RWPE2 (cell line): ENCODE results near the gene NPHP4.
"Not testable (repeated sequence)": the region's sequence is repeated elsewhere in the genome, so short reads cannot be mapped to it uniquely, and the experiment has no call there.

ENCODE experiments used
- ATAC-seq: fragments of 200-7000 bp; cut with Tn5 transposase; 3 replicates; pipeline ENCODE4 v1.9.1; 2021; ENCODE audit warnings: low read depth
- DNase-seq: peaks from one replicate; pipeline ENCODE4 v3.0.0-alpha.2; 2020; ENCODE audit warnings: low spot score
- H3K27ac ChIP-seq: fragments of 450-650 bp; 2 replicates; pipeline ENCODE4 v1.5.1; 2017; ENCODE audit warnings: mild to moderate bottlenecking; ENCODE audit not compliant: poor library complexity, severe bottlenecking
- H3K27me3 ChIP-seq: fragments of 250-450 bp; sonication (Bioruptor Pico); 2 replicates; pipeline ENCODE4 v1.5.1; 2021; ENCODE audit warnings: mild to moderate bottlenecking, moderate library complexity; ENCODE audit not compliant: insufficient read depth, poor library complexity, severe bottlenecking
- H3K36me3 ChIP-seq: fragments of 250-450 bp; sonication (Bioruptor Pico); 2 replicates; pipeline ENCODE4 v1.5.1; 2020; ENCODE audit warnings: low read depth, mild to moderate bottlenecking, moderate library complexity
- H3K4me1 ChIP-seq: fragments of 250-450 bp; sonication (Bioruptor Pico); 2 replicates; pipeline ENCODE4 v1.5.1; 2021; ENCODE audit warnings: mild to moderate bottlenecking, moderate library complexity; ENCODE audit not compliant: insufficient read depth, poor library complexity, severe bottlenecking
- H3K4me3 ChIP-seq: fragments of 250-450 bp; sonication (Bioruptor Pico); 2 replicates; pipeline ENCODE4 v1.5.1; 2021; ENCODE audit warnings: mild to moderate bottlenecking, moderate library complexity; ENCODE audit not compliant: severe bottlenecking
- H3K9me3 ChIP-seq: fragments of 250-450 bp; sonication (Bioruptor Pico); 2 replicates; pipeline ENCODE4 v1.5.1; 2021; ENCODE audit warnings: mild to moderate bottlenecking, moderate library complexity; ENCODE audit not compliant: severe bottlenecking
- CTCF ChIP-seq: fragments of 450-650 bp; IDR thresholded peaks from one replicate; pipeline ENCODE4 v1.5.1; 2017; ENCODE audit warnings: mild to moderate bottlenecking, moderate library complexity; ENCODE audit not compliant: poor library complexity, severe bottlenecking

Gene NPHP4

DNA sequence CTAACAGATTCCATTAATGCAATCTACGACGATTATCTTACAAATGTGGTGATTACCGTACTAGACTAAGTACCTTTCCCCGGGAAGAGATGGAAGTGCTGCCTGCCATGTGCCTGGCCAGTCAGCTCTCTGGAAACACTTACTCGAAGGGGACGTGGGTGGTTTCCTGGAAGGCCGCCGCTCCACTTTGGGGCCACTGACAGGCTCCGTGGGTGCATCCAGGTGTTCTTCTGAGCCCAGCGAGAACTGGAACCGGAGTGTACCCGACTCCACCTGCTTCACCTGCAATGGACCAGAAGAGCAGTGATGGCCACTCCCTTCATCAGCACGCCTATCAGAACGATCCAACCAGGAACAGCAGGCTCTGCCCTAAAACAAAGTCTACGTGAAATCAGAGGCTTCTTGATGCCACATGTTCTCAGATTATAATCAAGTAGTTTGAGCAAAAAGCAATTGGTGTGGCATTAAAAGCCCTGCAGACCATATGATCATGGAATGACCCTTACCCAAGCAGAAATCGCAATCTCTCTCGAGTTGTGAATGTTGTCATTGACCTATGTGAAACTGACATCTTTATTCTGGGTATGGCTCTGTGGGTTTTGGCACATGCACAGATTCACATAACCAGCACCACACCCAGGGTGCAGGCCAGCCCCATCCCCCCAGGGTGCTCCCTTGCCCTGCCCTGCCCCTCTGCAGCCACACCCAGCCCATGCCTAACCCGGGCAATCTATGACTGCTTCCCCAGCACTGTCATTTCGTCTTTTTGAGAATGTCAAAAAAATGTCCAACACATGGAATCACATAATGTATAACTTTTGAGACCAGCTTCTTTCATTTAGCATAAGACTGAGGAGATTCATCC is 64.5 kb downstream of the NPHP4 start:
- H3K27ac ChIP-seq = no peak overlapping the region
- no peak for TF ChIP-seq CTCF
- no peak for ATAC-seq
- DNase-seq = no peak
- no peaks in the 10 kb centered on the region for H3K27me3 ChIP-seq
- H3K4me1 ChIP-seq = no peaks in the 10 kb centered on the region
- no peak overlapping the region for H3K4me3 ChIP-seq
- H3K36me3 ChIP-seq = peaks cover 6% of the 10 kb centered on the region
- H3K9me3 ChIP-seq = no peaks in the 10 kb centered on the region

GRCh38 chr1:5926686-5927435 is 65.4 kb downstream of the NPHP4 start:
- Histone ChIP-seq H3K36me3 (peaks cover 6% of the 10 kb centered on the region), H3K4me1 (no peaks in the 10 kb centered on the region), H3K4me3 (no peak overlapping the region), H3K9me3 (no peaks in the 10 kb centered on the region), H3K27me3 (no peaks in the 10 kb centered on the region), H3K27ac (no peak overlapping the region)
- ATAC-seq = no peak
- no peak for DNase-seq
- TF ChIP-seq CTCF = no peak

- ATAC-seq, H3K4me3 ChIP-seq, H3K4me1 ChIP-seq, H3K9me3 ChIP-seq, H3K36me3 ChIP-seq, H3K27ac ChIP-seq, DNase-seq, H3K27me3 ChIP-seq: not testable (repeated sequence)
These were observed 69.4 kb downstream of the NPHP4 start for GRCh38 chr1:5922700-5923330.

DNA sequence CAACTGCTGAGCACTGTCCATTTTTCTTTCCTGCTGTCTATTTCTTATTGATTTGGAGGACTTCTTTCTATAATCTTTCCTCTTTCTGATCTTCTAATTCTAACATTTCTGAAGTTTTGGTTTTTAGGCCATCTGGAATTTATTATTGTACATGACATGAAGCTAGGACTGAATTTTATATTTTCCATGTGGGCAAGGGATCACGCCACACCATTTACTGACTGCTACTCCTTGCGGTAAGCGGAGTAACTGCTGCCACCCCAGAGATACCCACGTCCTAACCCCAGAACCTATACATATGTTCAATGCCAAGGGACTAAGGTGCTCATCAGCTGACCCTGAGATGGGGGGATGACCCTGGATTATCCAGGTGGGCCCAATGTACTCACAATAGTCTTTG is 70.6 kb downstream of the NPHP4 start:
- Histone ChIP-seq H3K4me1 (no peaks in the 10 kb centered on the region), H3K9me3 (no peaks in the 10 kb centered on the region), H3K27me3 (no peaks in the 10 kb centered on the region), H3K27ac (no peak overlapping the region), H3K36me3 (no peaks in the 10 kb centered on the region; the same call in 1 of the 2 replicates), H3K4me3 (no peak overlapping the region)
- ATAC-seq (no peak), DNase-seq (no peak)
- TF ChIP-seq CTCF = no peak

DNA sequence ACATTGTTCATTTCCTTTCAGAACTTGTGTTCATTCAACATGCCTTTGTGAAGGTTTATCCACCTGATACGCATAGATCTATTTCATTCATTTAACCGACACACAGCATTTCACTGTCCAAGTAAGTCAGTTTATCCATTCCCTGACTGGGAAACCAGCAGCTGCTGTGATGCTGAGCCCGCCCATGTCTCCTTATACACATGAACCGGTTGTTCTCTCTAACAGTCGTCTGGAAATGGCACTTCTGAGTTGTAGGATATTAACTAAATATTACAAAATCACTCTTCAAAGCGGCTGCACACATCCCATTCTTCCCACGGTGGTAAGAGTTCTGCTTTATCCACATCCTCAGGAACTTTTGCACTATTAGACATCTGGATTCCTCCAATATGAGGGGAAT is 71.1 kb downstream of the NPHP4 start:
- no peak for ATAC-seq
- TF ChIP-seq CTCF = no peak
- H3K27ac ChIP-seq = no peak overlapping the region
- DNase-seq = no peak
- H3K4me1 ChIP-seq = no peaks in the 10 kb centered on the region
- H3K4me3 ChIP-seq = no peak overlapping the region
- no peaks in the 10 kb centered on the region for H3K27me3 ChIP-seq
- H3K36me3 ChIP-seq = no peaks in the 10 kb centered on the region; the same call in 1 of the 2 replicates
- no peaks in the 10 kb centered on the region for H3K9me3 ChIP-seq
